Measurements from ENCODE around the gene FZR1. TPM values are rescaled to one million over a fixed set of nuclear protein-coding genes. Genes with fewer than 3 reads are reported as not detected.

The FZR1 gene
- total and polyA plus RNA-seq, 2 of the 13 experiments (the other 11 are each of a cell fraction or from before 2014, with no cell fraction given): 29.0 to 30.8 TPM

DNA sequence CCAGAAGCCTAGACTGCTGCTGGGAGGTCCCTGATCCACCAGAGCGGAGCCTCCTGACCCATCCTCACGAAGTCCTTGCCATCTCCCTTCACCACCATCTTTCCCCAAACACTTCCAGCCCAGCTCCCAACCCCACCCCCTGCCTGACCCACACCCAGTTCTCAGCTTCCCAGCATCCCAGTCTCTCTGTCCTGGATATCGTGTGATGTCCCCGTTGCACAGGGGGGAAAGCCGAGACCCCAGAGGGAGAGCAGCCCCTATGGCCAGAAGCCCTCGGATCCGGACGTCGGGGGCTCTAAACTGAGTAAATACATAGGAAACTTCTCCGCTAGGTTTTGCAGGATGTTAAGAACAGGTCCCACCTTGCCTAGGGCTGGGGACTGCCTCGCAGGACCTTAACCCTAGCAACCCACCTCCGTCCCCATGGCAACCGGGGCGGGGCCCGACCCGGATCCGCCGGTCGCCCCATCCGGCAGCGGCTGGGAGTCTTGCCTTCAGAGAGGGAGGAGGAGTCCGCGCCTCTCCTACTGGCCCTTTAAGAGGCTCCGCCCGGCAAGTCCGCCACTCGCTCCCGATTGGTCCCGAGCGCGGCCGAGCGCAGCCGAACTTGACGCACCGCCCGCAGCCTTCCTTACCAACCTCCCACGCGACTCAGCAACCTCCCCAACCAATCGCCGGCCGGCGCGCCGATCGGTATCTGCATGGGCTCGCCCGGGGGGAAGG, 66.2 kb downstream of the FZR1 start (continued):
- TF ChIP-seq KDM5A (IDR thresholded peaks at IDR 0.05; ENCODE audit: borderline replicate concordance, low read length) (no peak), ESRRA (CRISPR knock-in tag; IDR thresholded peaks at IDR 0.05; ENCODE audit: low read depth) (no peak), ZSCAN29 (CRISPR knock-in tag; conservative IDR thresholded peaks at IDR 0.05) (no peak), ZNF142 (CRISPR knock-in tag; IDR thresholded peaks at IDR 0.05) (no peak), ZNF782 (CRISPR knock-in tag; IDR thresholded peaks at IDR 0.05; ENCODE audit: borderline replicate concordance) (no peak), ZNF552 (CRISPR knock-in tag; IDR thresholded peaks at IDR 0.05; ENCODE audit: borderline replicate concordance) (no peak), NFE2L1 (CRISPR knock-in tag; IDR thresholded peaks at IDR 0.05; ENCODE audit: borderline replicate concordance) (no peak), ATAD3A (CRISPR knock-in tag; IDR thresholded peaks at IDR 0.05) (no peak), ZNF263 (CRISPR knock-in tag; IDR thresholded peaks at IDR 0.05) (0 out of 2 replicates have a peak, but pooled peaks have one; percentile 60), ZNF781 (CRISPR knock-in tag; IDR thresholded peaks at IDR 0.05; ENCODE audit: borderline replicate concordance, not compliant biosample characterization) (peak; percentile 30), WIZ (CRISPR knock-in tag; IDR thresholded peaks at IDR 0.05) (no peak), ATF4 (CRISPR knock-in tag; IDR thresholded peaks at IDR 0.05) (no peak), NR2F1 (CRISPR knock-in tag; IDR thresholded peaks at IDR 0.05) (no peak), ARNTL (CRISPR knock-in tag; IDR thresholded peaks at IDR 0.05) (no peak), ZNF747 (CRISPR knock-in tag; IDR thresholded peaks at IDR 0.05; ENCODE audit: borderline replicate concordance) (no peak), SP2 (CRISPR knock-in tag; IDR thresholded peaks at IDR 0.05) (peak; percentile 81), GABPB1 (CRISPR knock-in tag; IDR thresholded peaks at IDR 0.05) (peak; percentile 77; the same call in 1 of the 2 replicates), TEAD2 (CRISPR knock-in tag; IDR thresholded peaks at IDR 0.05) (no peak), CBX1 (IDR thresholded peaks at IDR 0.05; ENCODE audit: low read depth) (no peak), ZNF598 (CRISPR knock-in tag; IDR thresholded peaks at IDR 0.05; ENCODE audit: borderline replicate concordance) (no peak), ZNF780A (CRISPR knock-in tag; IDR thresholded peaks at IDR 0.05) (no peak)

Measured in HepG2 (cell line).